Vagina (tissue), 2 donors: Measurements from ENCODE around the gene GFI1. TPM values are rescaled to one million over a fixed set of nuclear protein-coding genes. Genes with fewer than 3 reads are reported as not detected.

Experiments
- DNase-seq, 2 donors: peaks; one replicate each; pipeline ENCODE4 v3.0.0-alpha.2; 2017; ENCODE audit errors: extremely low spot score in 2 of 2
- H3K27ac ChIP-seq: fragments of 200-600 bp; sonication (generic); one replicate; pipeline ENCODE4 v1.5.1; 2019
- H3K27me3 ChIP-seq: fragments of 200-600 bp; sonication (generic); one replicate; pipeline ENCODE4 v1.5.1; 2019
- H3K36me3 ChIP-seq, 2 donors: fragments of 200-600 bp; sonication (generic); one replicate each; pipeline ENCODE4 v1.5.1; 2017 to 2019
- H3K4me1 ChIP-seq: fragments of 200-600 bp; sonication (generic); one replicate; pipeline ENCODE4 v1.5.1; 2019
- H3K4me3 ChIP-seq, 2 donors: fragments of 200-600 bp; sonication (generic); 1 replicate in 1 of 2; 2 replicates in 1 of 2; pipeline ENCODE4 v1.5.1; 2016 to 2019
- H3K9me3 ChIP-seq: fragments of 200-600 bp; sonication (generic); one replicate; pipeline ENCODE4 v1.5.1; 2019
- CTCF ChIP-seq, 3 experiments: fragments of 450-650 bp in 2 of 3; fragments of 200-600 bp in 1 of 3; sonication (generic) in 1 of 3; IDR thresholded peaks; one replicate each; pipeline ENCODE4 v1.5.1; 2017 to 2019; ENCODE audit warnings: antibody characterized with exemption in 3 of 3, mild to moderate bottlenecking in 2 of 3, moderate library complexity in 2 of 3
- POLR2A ChIP-seq, 2 donors: fragments of 450-650 bp; IDR thresholded peaks; one replicate each; pipeline ENCODE4 v1.6.1; 2017; ENCODE audit warnings: antibody characterized with exemption in 2 of 2, mild to moderate bottlenecking in 2 of 2, moderate library complexity in 2 of 2
- POLR2AphosphoS5 ChIP-seq, 2 donors: sonication (generic); formaldehyde crosslinking; IDR thresholded peaks; one replicate each; pipeline ENCODE4 v1.9.0; 2017; ENCODE audit warnings: antibody characterized with exemption in 2 of 2, mild to moderate bottlenecking in 2 of 2, low read depth in 1 of 2; ENCODE audit not compliant: insufficient read depth in 1 of 2
- intact Hi-C: fragments of 100-400 bp; cut with DNase I; formaldehyde crosslinking; loops from one replicate; pipeline ENCODE4 v1.15.1; 2023
- total RNA-seq: library from RNA; depleted of rRNA; stranded (reverse); fragments of >200 nt; gene quantifications from one replicate; pipeline ENCODE4 v1.2.3, GENCODE V29; 2016

GFI1 gene
- total RNA-seq, 1 donor from 2014 or later: 3.9 TPM

GRCh38 chr1:92481971-92482664 lies 4.6 kb downstream of the GFI1 start:
- H3K4me1 ChIP-seq: peaks cover 68% of the 10 kb centered on the region
- TF ChIP-seq CTCF (IDR thresholded peaks at IDR 0.05) (no peak), POLR2A (IDR thresholded peaks at IDR 0.05) (no peak), POLR2AphosphoS5 (IDR thresholded peaks at IDR 0.05; ENCODE audit: insufficient read depth in 1 of 2, low read depth in 1 of 2) (no peak)
- no peaks in the 10 kb centered on the region for H3K9me3 ChIP-seq
- H3K27me3 ChIP-seq: peaks cover 38% of the 10 kb centered on the region
- no peaks in the 10 kb centered on the region for H3K36me3 ChIP-seq
- no peak for DNase-seq
- no peak overlapping the region for H3K27ac ChIP-seq
- peak overlapping the region; percentile 39 to 49 for H3K4me3 ChIP-seq
- intact Hi-C loops: no loop called here

- peaks cover 34% of the 10 kb centered on the region for H3K27me3 ChIP-seq
- no peak for DNase-seq
- H3K36me3 ChIP-seq: no peaks in the 10 kb centered on the region
- no peak overlapping the region for H3K27ac ChIP-seq
- intact Hi-C loops: no loop called here
- no peaks in the 10 kb centered on the region for H3K9me3 ChIP-seq
- H3K4me1 ChIP-seq: peaks cover 65% of the 10 kb centered on the region
- TF ChIP-seq CTCF (IDR thresholded peaks at IDR 0.05) (no peak), POLR2AphosphoS5 (IDR thresholded peaks at IDR 0.05; ENCODE audit: insufficient read depth in 1 of 2, low read depth in 1 of 2) (no peak), POLR2A (IDR thresholded peaks at IDR 0.05) (no peak)
- H3K4me3 ChIP-seq: no peak overlapping the region
Measured at GRCh38 chr1:92481599-92481925, 5.2 kb downstream of the GFI1 start.

GRCh38 chr1:92480813-92481598 lies 5.7 kb downstream of the GFI1 start:
- DNase-seq: no peak
- Histone ChIP-seq H3K27me3 (peaks cover 34% of the 10 kb centered on the region), H3K4me3 (no peak overlapping the region), H3K36me3 (no peaks in the 10 kb centered on the region), H3K27ac (no peak overlapping the region), H3K9me3 (no peaks in the 10 kb centered on the region), H3K4me1 (peaks cover 59% of the 10 kb centered on the region)
- no peak for TF ChIP-seq CTCF (IDR thresholded peaks at IDR 0.05)
- TF ChIP-seq POLR2A (IDR thresholded peaks at IDR 0.05): no peak
- no peak for TF ChIP-seq POLR2AphosphoS5 (IDR thresholded peaks at IDR 0.05; ENCODE audit: insufficient read depth in 1 of 2, low read depth in 1 of 2)
- intact Hi-C loops: no loop called here

- no peak for DNase-seq
- Histone ChIP-seq H3K27ac (no peak overlapping the region), H3K9me3 (no peaks in the 10 kb centered on the region), H3K4me1 (peaks cover 52% of the 10 kb centered on the region), H3K4me3 (no peak overlapping the region), H3K36me3 (no peaks in the 10 kb centered on the region), H3K27me3 (peaks cover 29% of the 10 kb centered on the region)
- intact Hi-C loops: no loop called here
- TF ChIP-seq POLR2A (IDR thresholded peaks at IDR 0.05): no peak
- no peak for TF ChIP-seq POLR2AphosphoS5 (IDR thresholded peaks at IDR 0.05; ENCODE audit: insufficient read depth in 1 of 2, low read depth in 1 of 2)
- no peak for TF ChIP-seq CTCF (IDR thresholded peaks at IDR 0.05)
Measured at GRCh38 chr1:92480200-92480812, 6.4 kb downstream of the GFI1 start.
